Subcutaneous adipose tissue (tissue), 4 donors: ENCODE data around the gene ZMIZ1. TPM values are rescaled to one million over a fixed set of nuclear protein-coding genes. Genes with fewer than 3 reads are reported as not detected.

Source experiments
- CTCF ChIP-seq: fragments of 450-650 bp; IDR thresholded peaks from one replicate; pipeline ENCODE4 v1.5.1; 2016; ENCODE audit warnings: low read depth, mild to moderate bottlenecking, control low read depth, antibody characterized with exemption, moderate library complexity
- total RNA-seq, 4 donors: library from RNA; depleted of rRNA; stranded (reverse); fragments of >200 nt; gene quantifications; one replicate each; pipeline ENCODE4 v1.1.0, GENCODE V29; 2016

ZMIZ1 gene
- total RNA-seq, 4 donors from 2014 or later, result 38.1 to 70.6 (median 51.4) TPM

- TF ChIP-seq CTCF, result no peak
These were observed 59.6 kb downstream of the ZMIZ1 start for GRCh38 chr10:79128241-79128922.

- no peak for TF ChIP-seq CTCF
These were observed 60.1 kb downstream of the ZMIZ1 start for GRCh38 chr10:79128923-79129305.

DNA sequence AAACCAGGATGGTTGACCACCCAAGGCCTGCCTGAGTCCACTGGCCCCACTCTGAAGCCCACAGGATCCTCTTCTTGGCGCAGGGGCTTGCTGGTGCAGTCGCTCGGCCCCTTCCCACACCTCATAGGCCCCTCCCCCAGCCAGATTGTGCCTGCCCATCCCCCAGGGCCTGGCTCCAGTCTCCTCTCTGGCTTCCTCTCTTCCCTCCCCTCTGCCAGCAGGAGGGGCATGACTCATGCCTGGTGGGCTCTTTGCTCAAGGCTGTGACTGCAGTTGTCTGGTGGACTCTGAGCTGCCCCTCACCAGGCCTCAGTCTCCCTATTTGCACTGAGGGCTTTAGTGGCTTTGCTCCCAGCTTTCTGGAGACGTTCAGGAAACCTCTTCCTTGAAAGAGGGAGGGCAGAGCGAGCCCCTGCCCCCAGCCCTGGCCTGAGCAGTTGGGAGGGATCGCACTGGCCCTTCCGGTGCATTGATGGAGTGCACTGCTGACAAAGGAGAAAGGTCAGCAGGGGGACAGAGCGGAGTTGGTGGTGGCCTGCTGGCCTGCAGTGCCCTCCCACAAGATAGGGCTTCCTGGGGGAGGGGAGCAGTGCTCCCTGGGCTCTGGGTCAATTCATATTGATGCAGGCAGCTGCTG, 60.7 kb downstream of the ZMIZ1 start:
- no peak for TF ChIP-seq CTCF

DNA sequence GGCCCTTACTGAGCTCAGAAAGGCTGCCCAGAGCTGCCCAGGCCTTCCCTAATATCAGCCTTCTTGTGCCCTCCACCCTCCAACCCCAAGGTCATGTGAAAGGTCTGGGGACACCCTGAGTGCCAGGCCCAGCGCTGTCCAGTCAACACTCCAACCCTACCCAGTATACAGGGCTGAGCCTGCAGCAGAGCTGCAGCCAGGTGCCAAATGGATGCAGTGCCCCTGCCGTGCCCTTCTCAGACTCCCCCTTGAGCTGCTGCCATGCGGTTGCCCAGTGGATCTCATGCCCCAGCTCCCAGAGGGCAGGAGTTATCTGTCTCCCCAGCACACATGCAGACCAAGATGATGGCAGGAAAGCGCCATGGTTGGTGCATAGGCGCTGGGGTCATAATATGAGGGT, 61.5 kb downstream of the ZMIZ1 start:
- no peak for TF ChIP-seq CTCF

- TF ChIP-seq CTCF, result no peak
These were observed 62.1 kb downstream of the ZMIZ1 start for GRCh38 chr10:79130846-79131245.

DNA sequence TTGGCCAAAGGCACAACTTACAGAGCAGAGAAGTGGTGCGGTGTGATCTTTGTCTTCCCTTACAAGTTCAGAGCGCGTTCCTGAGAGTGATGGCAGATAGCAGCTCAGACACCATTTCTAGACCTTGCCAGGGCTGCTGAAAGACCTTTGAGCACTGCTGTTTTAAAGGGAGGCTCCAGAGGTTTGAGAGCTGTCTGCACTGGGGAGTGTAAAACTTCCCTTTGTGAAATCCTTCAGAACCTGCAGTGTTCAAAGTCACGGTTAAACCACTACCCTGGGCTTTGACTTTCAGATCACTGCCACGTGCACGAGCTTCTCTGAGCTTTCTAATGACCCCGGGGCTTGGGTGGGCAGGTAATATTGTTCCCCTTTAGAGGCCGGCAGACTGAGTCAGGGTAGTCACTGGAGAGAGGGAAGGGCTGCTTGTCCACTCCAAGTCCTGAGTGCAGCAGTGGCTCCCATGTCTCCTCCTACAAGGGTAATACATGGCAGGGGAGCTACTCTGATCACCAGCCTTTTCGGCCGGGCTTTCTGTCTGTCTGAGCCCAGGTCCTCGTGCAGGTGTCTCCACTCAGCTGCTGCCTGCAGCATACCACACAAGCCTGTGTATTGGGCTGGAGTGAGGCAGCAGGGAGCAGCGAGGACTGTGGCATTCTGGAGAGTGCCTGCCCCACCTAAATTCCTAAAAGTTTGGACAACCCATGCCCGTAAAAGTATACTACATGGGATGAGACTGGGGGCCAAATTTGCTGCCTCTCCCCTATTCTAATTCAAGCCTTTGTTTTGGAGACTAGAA, 63.3 kb downstream of the ZMIZ1 start:
- no peak for TF ChIP-seq CTCF
